Rectal smooth muscle tissue (tissue), 1 donor: ENCODE data around the gene NPB.

Experiments
- H3K27ac ChIP-seq: one replicate; pipeline ENCODE4 v1.7.0; 2013; ENCODE audit warnings: low read depth, low read length, inconsistent platforms
- H3K27me3 ChIP-seq: one replicate; pipeline ENCODE4 v1.7.0; 2013; ENCODE audit warnings: low read length; ENCODE audit not compliant: control insufficient read depth, insufficient read depth
- H3K36me3 ChIP-seq: one replicate; pipeline ENCODE4 v1.7.0; 2013; ENCODE audit warnings: low read length; ENCODE audit not compliant: control insufficient read depth, insufficient read depth
- H3K4me1 ChIP-seq: one replicate; pipeline ENCODE4 v1.7.0; 2013; ENCODE audit warnings: low read length; ENCODE audit not compliant: control insufficient read depth, insufficient read depth
- H3K4me3 ChIP-seq: one replicate; pipeline ENCODE4 v1.7.0; 2013; ENCODE audit warnings: low read length
- H3K9ac ChIP-seq: one replicate; pipeline ENCODE4 v1.7.0; 2013; ENCODE audit warnings: low read length

NPB gene

GRCh38 chr17:81905993-81906392, 4.0 kb downstream of the NPB start:
- Histone ChIP-seq H3K36me3 (no peaks in the 10 kb centered on the region), H3K4me1 (peaks cover 5% of the 10 kb centered on the region), H3K27me3 (peaks cover 3% of the 10 kb centered on the region)

GRCh38 chr17:81906476-81907218, 4.6 kb downstream of the NPB start:
- Histone ChIP-seq H3K9ac (no peak overlapping the region), H3K27ac (no peak overlapping the region), H3K27me3 (peaks cover 3% of the 10 kb centered on the region), H3K4me1 (peaks cover 5% of the 10 kb centered on the region), H3K36me3 (no peaks in the 10 kb centered on the region), H3K4me3 (no peak overlapping the region)

More at GRCh38 chr17:81905993-81906392, 4.0 kb downstream of the NPB start:
- Histone ChIP-seq H3K9ac (no peak overlapping the region), H3K27ac (no peak overlapping the region), H3K4me3 (no peak overlapping the region)

- Histone ChIP-seq H3K36me3 (no peaks in the 10 kb centered on the region), H3K27ac (no peak overlapping the region), H3K9ac (no peak overlapping the region), H3K4me3 (no peak overlapping the region), H3K4me1 (peaks cover 5% of the 10 kb centered on the region), H3K27me3 (peaks cover 3% of the 10 kb centered on the region)
Observed at GRCh38 chr17:81907219-81908145, 5.4 kb downstream of the NPB start.

GRCh38 chr17:81908793-81909192, 6.8 kb downstream of the NPB start:
- Histone ChIP-seq H3K4me3 (no peak overlapping the region), H3K9ac (no peak overlapping the region), H3K4me1 (peaks cover 5% of the 10 kb centered on the region), H3K36me3 (peaks cover 9% of the 10 kb centered on the region), H3K27ac (no peak overlapping the region), H3K27me3 (no peaks in the 10 kb centered on the region)

GRCh38 chr17:81909231-81909630, 7.2 kb downstream of the NPB start:
- no peak overlapping the region for H3K9ac ChIP-seq
- no peak overlapping the region for H3K4me3 ChIP-seq
- H3K36me3 ChIP-seq: peaks cover 13% of the 10 kb centered on the region
- peaks cover 5% of the 10 kb centered on the region for H3K4me1 ChIP-seq
- H3K27ac ChIP-seq: no peak overlapping the region
- H3K27me3 ChIP-seq: no peaks in the 10 kb centered on the region

GRCh38 chr17:81909966-81910839, 8.2 kb downstream of the NPB start:
- H3K4me3 ChIP-seq: peak overlapping the region; percentile 87
- peaks cover 5% of the 10 kb centered on the region for H3K4me1 ChIP-seq
- peaks cover 23% of the 10 kb centered on the region for H3K36me3 ChIP-seq
- H3K27ac ChIP-seq: no peak overlapping the region
- peak overlapping the region; percentile 30 for H3K9ac ChIP-seq
- no peaks in the 10 kb centered on the region for H3K27me3 ChIP-seq

GRCh38 chr17:81910840-81911276, 8.8 kb downstream of the NPB start:
- Histone ChIP-seq H3K27me3 (no peaks in the 10 kb centered on the region), H3K27ac (no peak overlapping the region), H3K36me3 (peaks cover 28% of the 10 kb centered on the region), H3K4me3 (peak overlapping the region; percentile 87), H3K9ac (peak overlapping the region; percentile 30), H3K4me1 (peaks cover 5% of the 10 kb centered on the region)

GRCh38 chr17:81911277-81911961, 9.4 kb downstream of the NPB start, which contains the start of gene PCYT2:
Gene PCYT2 (minus strand): TSS chr17:81911399. CDS start chr17:81911355, 44 bp downstream.
- Histone ChIP-seq H3K9ac (peak within 1 kb of the TSS; percentile 30), H3K36me3 (peaks cover 28% of the 10 kb centered on the region), H3K27me3 (no peaks in the 10 kb centered on the region), H3K4me3 (peak within 1 kb of the TSS; percentile 87), H3K27ac (no peak within 1 kb of the TSS), H3K4me1 (peaks cover 5% of the 10 kb centered on the region)

- Histone ChIP-seq H3K9ac (no peak overlapping the region), H3K36me3 (peaks cover 28% of the 10 kb centered on the region), H3K4me3 (no peak overlapping the region), H3K4me1 (peaks cover 8% of the 10 kb centered on the region), H3K27me3 (no peaks in the 10 kb centered on the region), H3K27ac (no peak overlapping the region)
Observed at GRCh38 chr17:81911969-81912368, 9.9 kb downstream of the NPB start.

GRCh38 chr17:81912441-81913309, 10.6 kb downstream of the NPB start:
- no peak overlapping the region for H3K9ac ChIP-seq
- H3K4me3 ChIP-seq: no peak overlapping the region
- peaks cover 28% of the 10 kb centered on the region for H3K36me3 ChIP-seq
- H3K27me3 ChIP-seq: no peaks in the 10 kb centered on the region
- H3K4me1 ChIP-seq: peaks cover 11% of the 10 kb centered on the region
- no peak overlapping the region for H3K27ac ChIP-seq
